ENCODE data around the gene MCF2L. TPM values are rescaled to one million over a fixed set of nuclear protein-coding genes. Genes with fewer than 3 reads are reported as not detected.

MCF2L gene
- total and polyA plus RNA-seq, 9 of the 15 experiments (the other 6 are each of a cell fraction or from before 2014, with no cell fraction given), result 0.05 to 0.25 (median 0.18) TPM; not detected in 5

DNA sequence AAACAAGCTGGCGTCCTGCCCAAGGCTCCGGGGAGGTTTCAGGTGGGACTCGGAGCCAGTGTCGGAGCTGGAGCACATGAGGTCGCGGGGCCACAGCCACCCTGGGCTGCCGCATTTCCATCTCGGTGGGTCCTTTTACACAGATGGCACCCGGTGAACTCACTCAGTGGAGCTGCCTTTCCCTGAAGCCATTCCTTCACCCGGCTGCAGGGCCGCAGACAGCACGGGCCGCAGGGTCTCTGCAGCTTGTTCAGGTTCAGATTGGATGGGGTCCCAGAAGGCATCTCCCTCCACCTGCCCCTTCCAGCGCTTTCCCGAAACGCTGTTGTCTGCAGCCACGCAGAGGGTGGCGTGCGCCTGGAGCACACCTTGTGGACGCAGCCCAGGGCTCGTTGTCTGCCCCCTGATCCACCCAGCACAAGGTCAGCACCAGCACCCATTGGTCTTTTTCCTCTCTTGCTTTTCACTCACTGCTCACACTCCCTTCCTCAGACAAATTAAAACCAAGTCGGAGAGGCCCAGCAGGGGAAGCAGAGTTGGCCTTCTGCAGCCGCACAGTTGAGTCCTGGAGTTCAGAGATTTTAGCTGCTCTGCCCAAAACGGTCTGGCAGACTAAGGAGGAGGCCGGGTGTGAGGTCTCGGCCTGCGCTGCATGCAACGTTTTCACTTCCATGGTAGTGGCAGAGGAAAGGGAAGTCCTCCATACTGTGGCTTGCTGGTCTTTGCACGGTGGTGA lies 18.1 kb downstream of the MCF2L start (continued):
- TF ChIP-seq, protein P1, sequence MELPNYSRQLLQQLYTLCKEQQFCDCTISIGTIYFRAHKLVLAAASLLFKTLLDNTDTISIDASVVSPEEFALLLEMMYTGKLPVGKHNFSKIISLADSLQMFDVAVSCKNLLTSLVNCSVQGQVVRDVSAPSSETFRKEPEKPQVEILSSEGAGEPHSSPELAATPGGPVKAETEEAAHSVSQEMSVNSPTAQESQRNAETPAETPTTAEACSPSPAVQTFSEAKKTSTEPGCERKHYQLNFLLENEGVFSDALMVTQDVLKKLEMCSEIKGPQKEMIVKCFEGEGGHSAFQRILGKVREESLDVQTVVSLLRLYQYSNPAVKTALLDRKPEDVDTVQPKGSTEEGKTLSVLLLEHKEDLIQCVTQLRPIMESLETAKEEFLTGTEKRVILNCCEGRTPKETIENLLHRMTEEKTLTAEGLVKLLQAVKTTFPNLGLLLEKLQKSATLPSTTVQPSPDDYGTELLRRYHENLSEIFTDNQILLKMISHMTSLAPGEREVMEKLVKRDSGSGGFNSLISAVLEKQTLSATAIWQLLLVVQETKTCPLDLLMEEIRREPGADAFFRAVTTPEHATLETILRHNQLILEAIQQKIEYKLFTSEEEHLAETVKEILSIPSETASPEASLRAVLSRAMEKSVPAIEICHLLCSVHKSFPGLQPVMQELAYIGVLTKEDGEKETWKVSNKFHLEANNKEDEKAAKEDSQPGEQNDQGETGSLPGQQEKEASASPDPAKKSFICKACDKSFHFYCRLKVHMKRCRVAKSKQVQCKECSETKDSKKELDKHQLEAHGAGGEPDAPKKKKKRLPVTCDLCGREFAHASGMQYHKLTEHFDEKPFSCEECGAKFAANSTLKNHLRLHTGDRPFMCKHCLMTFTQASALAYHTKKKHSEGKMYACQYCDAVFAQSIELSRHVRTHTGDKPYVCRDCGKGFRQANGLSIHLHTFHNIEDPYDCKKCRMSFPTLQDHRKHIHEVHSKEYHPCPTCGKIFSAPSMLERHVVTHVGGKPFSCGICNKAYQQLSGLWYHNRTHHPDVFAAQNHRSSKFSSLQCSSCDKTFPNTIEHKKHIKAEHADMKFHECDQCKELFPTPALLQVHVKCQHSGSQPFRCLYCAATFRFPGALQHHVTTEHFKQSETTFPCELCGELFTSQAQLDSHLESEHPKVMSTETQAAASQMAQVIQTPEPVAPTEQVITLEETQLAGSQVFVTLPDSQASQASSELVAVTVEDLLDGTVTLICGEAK (IDR thresholded peaks at IDR 0.05), result no peak
- TF ChIP-seq, protein P1 (CRISPR knock-in tag; IDR thresholded peaks at IDR 0.05), result no peak

Data from K562 (cell line).